ENCODE data around the gene NUMB.
"Not testable (repeated sequence)": the region's sequence is repeated elsewhere in the genome, so short reads cannot be mapped to it uniquely, and the experiment has no call there.

The NUMB gene

GRCh38 chr14:73312687-73313086, 145.7 kb downstream of the NUMB start:
- no peak for TF ChIP-seq CTCF (IDR thresholded peaks at IDR 0.05; ENCODE audit: borderline replicate concordance, control extremely low read depth, extremely low read depth, insufficient read depth, missing control alignments)
- in situ Hi-C loops (cut with MboI; ENCODE audit: low sequenced_read_pairs, unreplicated experiment): no loop called here
- no peak for DNase-seq (ENCODE audit: low spot score)

- no peak for DNase-seq (ENCODE audit: low spot score)
- TF ChIP-seq CTCF (IDR thresholded peaks at IDR 0.05; ENCODE audit: borderline replicate concordance, control extremely low read depth, extremely low read depth, insufficient read depth, missing control alignments): no peak
- in situ Hi-C loops (cut with MboI; ENCODE audit: low sequenced_read_pairs, unreplicated experiment): no loop called here
Measured at GRCh38 chr14:73311708-73312030, 146.7 kb downstream of the NUMB start.

- in situ Hi-C loops (cut with MboI; ENCODE audit: low sequenced_read_pairs, unreplicated experiment); DNase-seq (ENCODE audit: low spot score): not testable (repeated sequence)
Measured at GRCh38 chr14:73309207-73309606, 149.1 kb downstream of the NUMB start.

- no peak for DNase-seq (ENCODE audit: low spot score)
- in situ Hi-C loops (cut with MboI; ENCODE audit: low sequenced_read_pairs, unreplicated experiment): no loop called here
- no peak for TF ChIP-seq CTCF (IDR thresholded peaks at IDR 0.05; ENCODE audit: borderline replicate concordance, control extremely low read depth, extremely low read depth, insufficient read depth, missing control alignments)
Measured at GRCh38 chr14:73307261-73307660, 151.1 kb downstream of the NUMB start.

- in situ Hi-C loops (cut with MboI; ENCODE audit: low sequenced_read_pairs, unreplicated experiment): no loop called here
- DNase-seq (ENCODE audit: low spot score): no peak
- no peak for TF ChIP-seq CTCF (IDR thresholded peaks at IDR 0.05; ENCODE audit: borderline replicate concordance, control extremely low read depth, extremely low read depth, insufficient read depth, missing control alignments)
Measured at GRCh38 chr14:73305499-73305898, 152.8 kb downstream of the NUMB start.

GRCh38 chr14:73295198-73295796, 163.0 kb downstream of the NUMB start:
- TF ChIP-seq CTCF (IDR thresholded peaks at IDR 0.05; ENCODE audit: borderline replicate concordance, control extremely low read depth, extremely low read depth, insufficient read depth, missing control alignments): peak; percentile 45
- peak; percentile 55 for DNase-seq (ENCODE audit: low spot score)
- in situ Hi-C loops (cut with MboI; ENCODE audit: low sequenced_read_pairs, unreplicated experiment): loop anchor here (10.0 kb wide), 1 partner anchor 170 kb away; no protein-coding TSS in a partner anchor

- DNase-seq (ENCODE audit: low spot score): no peak
- TF ChIP-seq CTCF (IDR thresholded peaks at IDR 0.05; ENCODE audit: borderline replicate concordance, control extremely low read depth, extremely low read depth, insufficient read depth, missing control alignments): no peak
- in situ Hi-C loops (cut with MboI; ENCODE audit: low sequenced_read_pairs, unreplicated experiment): loop anchor here (10.0 kb wide), 1 partner anchor 171 kb away; no protein-coding TSS in a partner anchor
Measured at GRCh38 chr14:73293782-73294781, 164.3 kb downstream of the NUMB start.
